OCI-LY3 (cell line): ENCODE data around the gene ASTN2.

Source experiments
- EZH2phosphoT487 ChIP-seq: fragments of 200-600 bp; shearing (Covaris generic); IDR thresholded peaks from 2 replicates; pipeline ENCODE4 v1.6.1; 2018; ENCODE audit warnings: antibody characterized with exemption, mixed run types, low read depth
- TF ChIP-seq, protein P1 (sequence below): fragments of 200-600, 300-600 bp; sonication (generic); IDR thresholded peaks from 2 replicates; pipeline ENCODE4 v1.5.1; 2014; ENCODE audit warnings: antibody characterized with exemption, low read length, low read depth

DNA sequence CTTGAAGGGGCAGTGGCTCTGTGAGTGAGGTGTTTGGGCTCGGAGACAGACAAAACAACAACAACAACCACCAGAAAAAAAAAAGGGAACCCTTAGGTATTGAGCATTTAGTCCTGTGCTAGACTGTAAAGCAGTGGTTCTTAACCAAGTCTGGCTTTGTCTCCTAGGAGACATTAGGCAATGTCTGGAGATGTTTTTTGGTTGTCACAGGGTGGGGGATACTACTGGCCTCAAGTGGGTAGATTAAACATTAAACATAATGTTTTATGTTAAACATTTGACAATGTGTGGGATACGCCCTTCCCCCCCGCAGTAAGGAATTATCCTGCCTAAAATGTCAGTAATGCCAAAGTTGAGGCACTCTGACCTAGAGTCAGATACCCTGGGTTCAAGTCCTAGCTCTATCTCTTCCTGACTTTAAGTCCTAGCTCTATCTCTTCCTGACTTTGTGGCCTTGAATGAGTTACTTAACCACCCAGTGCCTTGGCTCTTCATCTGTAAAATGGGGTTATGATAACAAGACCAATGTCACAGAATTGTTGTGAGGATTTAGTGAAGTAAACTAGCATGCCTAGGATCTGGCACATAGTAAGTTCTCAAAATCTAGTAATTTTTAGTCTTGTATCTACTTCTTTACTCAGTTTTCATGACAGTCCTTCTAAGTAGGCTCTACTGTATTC, 725.9 kb downstream of the ASTN2 start:
- TF ChIP-seq, protein P1, sequence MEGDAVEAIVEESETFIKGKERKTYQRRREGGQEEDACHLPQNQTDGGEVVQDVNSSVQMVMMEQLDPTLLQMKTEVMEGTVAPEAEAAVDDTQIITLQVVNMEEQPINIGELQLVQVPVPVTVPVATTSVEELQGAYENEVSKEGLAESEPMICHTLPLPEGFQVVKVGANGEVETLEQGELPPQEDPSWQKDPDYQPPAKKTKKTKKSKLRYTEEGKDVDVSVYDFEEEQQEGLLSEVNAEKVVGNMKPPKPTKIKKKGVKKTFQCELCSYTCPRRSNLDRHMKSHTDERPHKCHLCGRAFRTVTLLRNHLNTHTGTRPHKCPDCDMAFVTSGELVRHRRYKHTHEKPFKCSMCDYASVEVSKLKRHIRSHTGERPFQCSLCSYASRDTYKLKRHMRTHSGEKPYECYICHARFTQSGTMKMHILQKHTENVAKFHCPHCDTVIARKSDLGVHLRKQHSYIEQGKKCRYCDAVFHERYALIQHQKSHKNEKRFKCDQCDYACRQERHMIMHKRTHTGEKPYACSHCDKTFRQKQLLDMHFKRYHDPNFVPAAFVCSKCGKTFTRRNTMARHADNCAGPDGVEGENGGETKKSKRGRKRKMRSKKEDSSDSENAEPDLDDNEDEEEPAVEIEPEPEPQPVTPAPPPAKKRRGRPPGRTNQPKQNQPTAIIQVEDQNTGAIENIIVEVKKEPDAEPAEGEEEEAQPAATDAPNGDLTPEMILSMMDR: no peak
- no peak for TF ChIP-seq EZH2phosphoT487
